WTC11 (cell line): ENCODE results near the gene LMAN2. TPM values are rescaled to one million over a fixed set of nuclear protein-coding genes. Genes with fewer than 3 reads are reported as not detected.
A peak's percentile ranks its signal among the peaks of the same experiment; 100 is the strongest.

Source experiments
- ATAC-seq: fragments of 200-7000 bp; cut with Tn5 transposase; 2 replicates; pipeline ENCODE4 v1.10.0; 2021; ENCODE audit warnings: mild to moderate bottlenecking, moderate library complexity
- CTCF ChIA-PET: fragments of 300-600 bp; sonication (Branson Sonifier 250); formaldehyde crosslinking; loops from one replicate; lab custom pipeline; 2021; ENCODE audit warnings: antibody characterized with exemption; lab: Charles Lee
- POLR2A ChIA-PET: fragments of 350-600 bp; sonication (Branson Sonifier 250); formaldehyde crosslinking; loops from one replicate; lab custom pipeline; 2021; ENCODE audit warnings: antibody characterized with exemption; lab: Charles Lee
- DNase-seq: peaks from one replicate; pipeline ENCODE4 v3.0.0; 2021; ENCODE audit warnings: low spot score
- H3K27ac Mint-ChIP-seq: 2 replicates; pipeline ENCODE4 v1.8.0; 2021; ENCODE audit warnings: mixed read lengths
- H3K27me3 Mint-ChIP-seq: 2 replicates; pipeline ENCODE4 v1.8.0; 2021; ENCODE audit warnings: low read depth, mild to moderate bottlenecking, moderate library complexity, mixed read lengths
- H3K36me3 Mint-ChIP-seq: 2 replicates; pipeline ENCODE4 v1.8.0; 2021; ENCODE audit warnings: mixed read lengths
- H3K4me1 Mint-ChIP-seq: 2 replicates; pipeline ENCODE4 v1.8.0; 2022; ENCODE audit warnings: mixed read lengths
- H3K4me3 Mint-ChIP-seq: 2 replicates; pipeline ENCODE4 v1.8.0; 2021; ENCODE audit warnings: mild to moderate bottlenecking, moderate library complexity, mixed read lengths
- H3K9me3 Mint-ChIP-seq: 2 replicates; pipeline ENCODE4 v1.8.0; 2021; ENCODE audit warnings: mixed read lengths
- CBFB ChIP-seq: sonication (generic); formaldehyde crosslinking; IDR thresholded peaks from 2 replicates; pipeline ENCODE4 v1.8.1; 2022; ENCODE audit warnings: mild to moderate bottlenecking, low read depth, missing genetic modification reagents
- FOXP1 ChIP-seq: sonication (generic); formaldehyde crosslinking; IDR thresholded peaks from 2 replicates; pipeline ENCODE4 v1.8.0; 2022; ENCODE audit warnings: missing genetic modification reagents, mild to moderate bottlenecking, moderate library complexity, borderline replicate concordance
- MXD4 ChIP-seq: fragments of 250-450 bp; sonication (Bioruptor Pico); IDR thresholded peaks from 2 replicates; pipeline ENCODE4 v1.8.0; 2021; ENCODE audit warnings: mild to moderate bottlenecking, moderate library complexity, borderline replicate concordance
- TEAD4 ChIP-seq: sonication (generic); formaldehyde crosslinking; IDR thresholded peaks from 2 replicates; pipeline ENCODE4 v1.8.0; 2022; ENCODE audit warnings: mild to moderate bottlenecking, missing genetic modification reagents
- TP53 ChIP-seq: sonication (generic); formaldehyde crosslinking; IDR thresholded peaks from 2 replicates; pipeline ENCODE4 v1.8.1; 2023; ENCODE audit warnings: mild to moderate bottlenecking, missing genetic modification reagents
- total RNA-seq: library from RNA; stranded (reverse); gene quantifications from 3 replicates; pipeline ENCODE4 v1.2.3, GENCODE V29; 2021
- TF ChIP-seq, protein P1 (sequence below): sonication (generic); formaldehyde crosslinking; IDR thresholded peaks from 2 replicates; pipeline ENCODE4 v1.8.1; 2023; ENCODE audit warnings: mild to moderate bottlenecking, missing genetic modification reagents, borderline replicate concordance
- TF ChIP-seq, protein P2 (sequence below): fragments of 250-450 bp; sonication (Bioruptor Pico); IDR thresholded peaks from 2 replicates; pipeline ENCODE4 v1.9.0; 2021; ENCODE audit warnings: mild to moderate bottlenecking
- TF ChIP-seq, protein P3 (sequence below): sonication (generic); formaldehyde crosslinking; IDR thresholded peaks from 2 replicates; pipeline ENCODE4 v1.8.1; 2022; ENCODE audit warnings: missing genetic modification reagents, borderline replicate concordance
- TF ChIP-seq, protein P4 (sequence below): sonication (generic); formaldehyde crosslinking; conservative IDR thresholded peaks from 2 replicates; pipeline ENCODE4 v1.8.1; 2022; ENCODE audit warnings: mild to moderate bottlenecking, missing genetic modification reagents
- TF ChIP-seq, protein P5 (sequence below): sonication (generic); formaldehyde crosslinking; IDR thresholded peaks from 2 replicates; pipeline ENCODE4 v1.8.1; 2023; ENCODE audit warnings: mild to moderate bottlenecking, missing genetic modification reagents
- TF ChIP-seq, protein P6 (sequence below): sonication (generic); formaldehyde crosslinking; IDR thresholded peaks from 2 replicates; pipeline ENCODE4 v1.8.1; 2022; ENCODE audit warnings: mild to moderate bottlenecking, moderate library complexity, missing genetic modification reagents
- TF ChIP-seq, protein P7 (sequence below): sonication (generic); formaldehyde crosslinking; conservative IDR thresholded peaks from 2 replicates; pipeline ENCODE4 v1.8.1; 2023; ENCODE audit warnings: mild to moderate bottlenecking, low read depth, missing genetic modification reagents, moderate library complexity
- TF ChIP-seq, protein P8 (sequence below): sonication (generic); formaldehyde crosslinking; IDR thresholded peaks from 2 replicates; pipeline ENCODE4 v1.8.0; 2022; ENCODE audit warnings: mild to moderate bottlenecking, missing genetic modification reagents
- TF ChIP-seq, protein P9 (sequence below): sonication (generic); formaldehyde crosslinking; IDR thresholded peaks from 2 replicates; pipeline ENCODE4 v1.8.0; 2022; ENCODE audit warnings: mild to moderate bottlenecking, missing genetic modification reagents
- TF ChIP-seq, protein P10 (sequence below): sonication (generic); formaldehyde crosslinking; IDR thresholded peaks from 2 replicates; pipeline ENCODE4 v1.8.0; 2022; ENCODE audit warnings: mild to moderate bottlenecking, missing genetic modification reagents
- TF ChIP-seq, protein P11 (sequence below): fragments of 250-450 bp; sonication (Bioruptor Pico); IDR thresholded peaks from 2 replicates; pipeline ENCODE4 v1.9.0; 2021; ENCODE audit warnings: moderate library complexity, mild to moderate bottlenecking, inconsistent platforms, borderline replicate concordance
- TF ChIP-seq, protein P12 (sequence below): fragments of 250-450 bp; sonication (Bioruptor Pico); conservative IDR thresholded peaks from 2 replicates; pipeline ENCODE4 v1.9.0; 2021; ENCODE audit warnings: mild to moderate bottlenecking

LMAN2 gene
- total RNA-seq, 1 experiment from 2014 or later: 162 TPM

DNA sequence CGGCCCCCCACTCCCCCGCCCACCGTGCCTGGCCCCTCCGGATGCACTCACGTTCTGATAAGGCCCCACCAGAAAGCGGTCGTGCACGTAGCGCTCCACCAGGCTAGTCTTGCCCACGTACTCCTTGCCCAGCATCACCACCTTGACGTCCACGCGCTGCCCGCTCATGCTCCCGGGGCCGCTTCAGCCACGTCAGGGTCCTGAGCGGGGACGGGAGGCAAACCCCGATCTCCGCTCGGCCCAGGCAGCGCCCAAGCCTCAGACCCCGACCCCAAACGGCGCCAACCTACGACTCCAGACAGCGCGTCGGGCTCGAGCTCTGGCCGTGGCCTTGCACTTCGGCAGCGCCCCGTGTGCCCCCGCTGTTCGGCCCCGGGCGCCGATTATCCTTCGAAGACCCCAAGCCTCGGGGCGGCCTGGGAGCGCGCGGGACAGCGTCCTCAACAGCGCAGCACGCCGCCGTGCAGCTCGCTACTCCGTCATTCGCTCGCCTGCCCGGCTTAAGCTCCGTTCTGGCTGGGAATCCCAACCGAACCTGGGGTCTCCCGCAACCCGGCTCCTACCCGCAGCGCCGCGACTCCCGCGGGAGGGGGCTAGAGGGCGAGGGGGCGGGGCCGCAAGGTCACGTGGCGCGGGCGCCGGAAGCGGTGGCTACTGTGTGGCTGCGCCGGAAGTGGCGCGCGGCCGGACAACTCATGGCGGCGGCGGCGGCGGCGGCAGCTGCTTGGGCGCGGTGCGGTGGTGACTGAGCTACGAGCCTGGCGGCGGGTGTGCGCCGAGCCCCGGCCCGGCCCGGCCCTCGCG lies 48.1 kb downstream of the LMAN2 start, which contains the start of the genes PRELID1 and RAB24:
TSS of gene PRELID1 (plus strand) at position 679 of the 804 bp plus-strand sequence. CDS start 187 bp downstream, outside the sequence.
TSS of gene RAB24 (minus strand) at position 599 of the 804 bp plus-strand sequence. CDS start at position 168, 431 bp downstream.
- Mint-ChIP-seq H3K4me1 (peaks cover 36% of the 10 kb centered on the region), H3K27me3 (no peaks in the 10 kb centered on the region), H3K36me3 (peaks cover 29% of the 10 kb centered on the region), H3K9me3 (no peaks in the 10 kb centered on the region), H3K4me3 (peak within 1 kb of the TSS; percentile 93), H3K27ac (peak within 1 kb of the TSS; percentile 82)
- DNase-seq (peak; percentile 91), ATAC-seq (peak; percentile 31)
- CTCF ChIA-PET: interaction anchor here (0.7 to 2.2 kb wide), 8 partner anchors 15 to 191 kb away, joined by 3 to 7 read pairs (median 4); no protein-coding TSS in a partner anchor
- POLR2A ChIA-PET: interaction anchor here (1.2 to 1.7 kb wide), 2 partner anchors 9 to 194 kb away, joined by 5 to 6 read pairs; partner anchors contain the start of gene PDLIM7
- TF ChIP-seq, protein P1, sequence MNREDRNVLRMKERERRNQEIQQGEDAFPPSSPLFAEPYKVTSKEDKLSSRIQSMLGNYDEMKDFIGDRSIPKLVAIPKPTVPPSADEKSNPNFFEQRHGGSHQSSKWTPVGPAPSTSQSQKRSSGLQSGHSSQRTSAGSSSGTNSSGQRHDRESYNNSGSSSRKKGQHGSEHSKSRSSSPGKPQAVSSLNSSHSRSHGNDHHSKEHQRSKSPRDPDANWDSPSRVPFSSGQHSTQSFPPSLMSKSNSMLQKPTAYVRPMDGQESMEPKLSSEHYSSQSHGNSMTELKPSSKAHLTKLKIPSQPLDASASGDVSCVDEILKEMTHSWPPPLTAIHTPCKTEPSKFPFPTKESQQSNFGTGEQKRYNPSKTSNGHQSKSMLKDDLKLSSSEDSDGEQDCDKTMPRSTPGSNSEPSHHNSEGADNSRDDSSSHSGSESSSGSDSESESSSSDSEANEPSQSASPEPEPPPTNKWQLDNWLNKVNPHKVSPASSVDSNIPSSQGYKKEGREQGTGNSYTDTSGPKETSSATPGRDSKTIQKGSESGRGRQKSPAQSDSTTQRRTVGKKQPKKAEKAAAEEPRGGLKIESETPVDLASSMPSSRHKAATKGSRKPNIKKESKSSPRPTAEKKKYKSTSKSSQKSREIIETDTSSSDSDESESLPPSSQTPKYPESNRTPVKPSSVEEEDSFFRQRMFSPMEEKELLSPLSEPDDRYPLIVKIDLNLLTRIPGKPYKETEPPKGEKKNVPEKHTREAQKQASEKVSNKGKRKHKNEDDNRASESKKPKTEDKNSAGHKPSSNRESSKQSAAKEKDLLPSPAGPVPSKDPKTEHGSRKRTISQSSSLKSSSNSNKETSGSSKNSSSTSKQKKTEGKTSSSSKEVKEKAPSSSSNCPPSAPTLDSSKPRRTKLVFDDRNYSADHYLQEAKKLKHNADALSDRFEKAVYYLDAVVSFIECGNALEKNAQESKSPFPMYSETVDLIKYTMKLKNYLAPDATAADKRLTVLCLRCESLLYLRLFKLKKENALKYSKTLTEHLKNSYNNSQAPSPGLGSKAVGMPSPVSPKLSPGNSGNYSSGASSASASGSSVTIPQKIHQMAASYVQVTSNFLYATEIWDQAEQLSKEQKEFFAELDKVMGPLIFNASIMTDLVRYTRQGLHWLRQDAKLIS (CRISPR knock-in tag): no peak
- TF ChIP-seq, protein P2, sequence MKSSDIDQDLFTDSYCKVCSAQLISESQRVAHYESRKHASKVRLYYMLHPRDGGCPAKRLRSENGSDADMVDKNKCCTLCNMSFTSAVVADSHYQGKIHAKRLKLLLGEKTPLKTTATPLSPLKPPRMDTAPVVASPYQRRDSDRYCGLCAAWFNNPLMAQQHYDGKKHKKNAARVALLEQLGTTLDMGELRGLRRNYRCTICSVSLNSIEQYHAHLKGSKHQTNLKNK (CRISPR knock-in tag): no peak
- TF ChIP-seq, protein P3, sequence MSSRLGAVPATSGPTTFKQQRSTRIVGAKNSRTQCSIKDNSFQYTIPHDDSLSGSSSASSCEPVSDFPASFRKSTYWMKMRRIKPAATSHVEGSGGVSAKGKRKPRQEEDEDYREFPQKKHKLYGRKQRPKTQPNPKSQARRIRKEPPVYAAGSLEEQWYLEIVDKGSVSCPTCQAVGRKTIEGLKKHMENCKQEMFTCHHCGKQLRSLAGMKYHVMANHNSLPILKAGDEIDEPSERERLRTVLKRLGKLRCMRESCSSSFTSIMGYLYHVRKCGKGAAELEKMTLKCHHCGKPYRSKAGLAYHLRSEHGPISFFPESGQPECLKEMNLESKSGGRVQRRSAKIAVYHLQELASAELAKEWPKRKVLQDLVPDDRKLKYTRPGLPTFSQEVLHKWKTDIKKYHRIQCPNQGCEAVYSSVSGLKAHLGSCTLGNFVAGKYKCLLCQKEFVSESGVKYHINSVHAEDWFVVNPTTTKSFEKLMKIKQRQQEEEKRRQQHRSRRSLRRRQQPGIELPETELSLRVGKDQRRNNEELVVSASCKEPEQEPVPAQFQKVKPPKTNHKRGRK (CRISPR knock-in tag): no peak
- TF ChIP-seq, protein P4, sequence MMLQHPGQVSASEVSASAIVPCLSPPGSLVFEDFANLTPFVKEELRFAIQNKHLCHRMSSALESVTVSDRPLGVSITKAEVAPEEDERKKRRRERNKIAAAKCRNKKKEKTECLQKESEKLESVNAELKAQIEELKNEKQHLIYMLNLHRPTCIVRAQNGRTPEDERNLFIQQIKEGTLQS (CRISPR knock-in tag): no peak
- no peak for TF ChIP-seq TEAD4 (CRISPR knock-in tag)
- TF ChIP-seq, protein P5, sequence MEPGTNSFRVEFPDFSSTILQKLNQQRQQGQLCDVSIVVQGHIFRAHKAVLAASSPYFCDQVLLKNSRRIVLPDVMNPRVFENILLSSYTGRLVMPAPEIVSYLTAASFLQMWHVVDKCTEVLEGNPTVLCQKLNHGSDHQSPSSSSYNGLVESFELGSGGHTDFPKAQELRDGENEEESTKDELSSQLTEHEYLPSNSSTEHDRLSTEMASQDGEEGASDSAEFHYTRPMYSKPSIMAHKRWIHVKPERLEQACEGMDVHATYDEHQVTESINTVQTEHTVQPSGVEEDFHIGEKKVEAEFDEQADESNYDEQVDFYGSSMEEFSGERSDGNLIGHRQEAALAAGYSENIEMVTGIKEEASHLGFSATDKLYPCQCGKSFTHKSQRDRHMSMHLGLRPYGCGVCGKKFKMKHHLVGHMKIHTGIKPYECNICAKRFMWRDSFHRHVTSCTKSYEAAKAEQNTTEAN (CRISPR knock-in tag): 0 out of 2 replicates have a peak, but pooled peaks have one; percentile 46
- TF ChIP-seq, protein P6, sequence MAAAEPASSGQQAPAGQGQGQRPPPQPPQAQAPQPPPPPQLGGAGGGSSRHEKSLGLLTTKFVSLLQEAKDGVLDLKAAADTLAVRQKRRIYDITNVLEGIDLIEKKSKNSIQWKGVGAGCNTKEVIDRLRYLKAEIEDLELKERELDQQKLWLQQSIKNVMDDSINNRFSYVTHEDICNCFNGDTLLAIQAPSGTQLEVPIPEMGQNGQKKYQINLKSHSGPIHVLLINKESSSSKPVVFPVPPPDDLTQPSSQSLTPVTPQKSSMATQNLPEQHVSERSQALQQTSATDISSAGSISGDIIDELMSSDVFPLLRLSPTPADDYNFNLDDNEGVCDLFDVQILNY (CRISPR knock-in tag): peak; percentile 82
- TF ChIP-seq, protein P7, sequence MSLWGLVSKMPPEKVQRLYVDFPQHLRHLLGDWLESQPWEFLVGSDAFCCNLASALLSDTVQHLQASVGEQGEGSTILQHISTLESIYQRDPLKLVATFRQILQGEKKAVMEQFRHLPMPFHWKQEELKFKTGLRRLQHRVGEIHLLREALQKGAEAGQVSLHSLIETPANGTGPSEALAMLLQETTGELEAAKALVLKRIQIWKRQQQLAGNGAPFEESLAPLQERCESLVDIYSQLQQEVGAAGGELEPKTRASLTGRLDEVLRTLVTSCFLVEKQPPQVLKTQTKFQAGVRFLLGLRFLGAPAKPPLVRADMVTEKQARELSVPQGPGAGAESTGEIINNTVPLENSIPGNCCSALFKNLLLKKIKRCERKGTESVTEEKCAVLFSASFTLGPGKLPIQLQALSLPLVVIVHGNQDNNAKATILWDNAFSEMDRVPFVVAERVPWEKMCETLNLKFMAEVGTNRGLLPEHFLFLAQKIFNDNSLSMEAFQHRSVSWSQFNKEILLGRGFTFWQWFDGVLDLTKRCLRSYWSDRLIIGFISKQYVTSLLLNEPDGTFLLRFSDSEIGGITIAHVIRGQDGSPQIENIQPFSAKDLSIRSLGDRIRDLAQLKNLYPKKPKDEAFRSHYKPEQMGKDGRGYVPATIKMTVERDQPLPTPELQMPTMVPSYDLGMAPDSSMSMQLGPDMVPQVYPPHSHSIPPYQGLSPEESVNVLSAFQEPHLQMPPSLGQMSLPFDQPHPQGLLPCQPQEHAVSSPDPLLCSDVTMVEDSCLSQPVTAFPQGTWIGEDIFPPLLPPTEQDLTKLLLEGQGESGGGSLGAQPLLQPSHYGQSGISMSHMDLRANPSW: no peak
- TF ChIP-seq, protein P8, sequence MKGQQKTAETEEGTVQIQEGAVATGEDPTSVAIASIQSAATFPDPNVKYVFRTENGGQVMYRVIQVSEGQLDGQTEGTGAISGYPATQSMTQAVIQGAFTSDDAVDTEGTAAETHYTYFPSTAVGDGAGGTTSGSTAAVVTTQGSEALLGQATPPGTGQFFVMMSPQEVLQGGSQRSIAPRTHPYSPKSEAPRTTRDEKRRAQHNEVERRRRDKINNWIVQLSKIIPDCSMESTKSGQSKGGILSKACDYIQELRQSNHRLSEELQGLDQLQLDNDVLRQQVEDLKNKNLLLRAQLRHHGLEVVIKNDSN: peak; percentile 98
- TF ChIP-seq FOXP1 (CRISPR knock-in tag): peak; percentile 87
- TF ChIP-seq, protein P9, sequence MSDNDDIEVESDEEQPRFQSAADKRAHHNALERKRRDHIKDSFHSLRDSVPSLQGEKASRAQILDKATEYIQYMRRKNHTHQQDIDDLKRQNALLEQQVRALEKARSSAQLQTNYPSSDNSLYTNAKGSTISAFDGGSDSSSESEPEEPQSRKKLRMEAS (CRISPR knock-in tag): peak; percentile 87
- no peak for TF ChIP-seq CBFB
- TF ChIP-seq, protein P10, sequence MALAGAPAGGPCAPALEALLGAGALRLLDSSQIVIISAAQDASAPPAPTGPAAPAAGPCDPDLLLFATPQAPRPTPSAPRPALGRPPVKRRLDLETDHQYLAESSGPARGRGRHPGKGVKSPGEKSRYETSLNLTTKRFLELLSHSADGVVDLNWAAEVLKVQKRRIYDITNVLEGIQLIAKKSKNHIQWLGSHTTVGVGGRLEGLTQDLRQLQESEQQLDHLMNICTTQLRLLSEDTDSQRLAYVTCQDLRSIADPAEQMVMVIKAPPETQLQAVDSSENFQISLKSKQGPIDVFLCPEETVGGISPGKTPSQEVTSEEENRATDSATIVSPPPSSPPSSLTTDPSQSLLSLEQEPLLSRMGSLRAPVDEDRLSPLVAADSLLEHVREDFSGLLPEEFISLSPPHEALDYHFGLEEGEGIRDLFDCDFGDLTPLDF: no peak
- TF ChIP-seq, protein P11, sequence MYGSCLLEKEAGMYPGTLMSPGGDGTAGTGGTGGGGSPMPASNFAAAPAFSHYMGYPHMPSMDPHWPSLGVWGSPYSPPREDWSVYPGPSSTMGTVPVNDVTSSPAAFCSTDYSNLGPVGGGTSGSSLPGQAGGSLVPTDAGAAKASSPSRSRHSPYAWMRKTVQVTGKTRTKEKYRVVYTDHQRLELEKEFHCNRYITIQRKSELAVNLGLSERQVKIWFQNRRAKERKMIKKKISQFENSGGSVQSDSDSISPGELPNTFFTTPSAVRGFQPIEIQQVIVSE: no peak
- TF ChIP-seq MXD4: no peak
- TF ChIP-seq, protein P12, sequence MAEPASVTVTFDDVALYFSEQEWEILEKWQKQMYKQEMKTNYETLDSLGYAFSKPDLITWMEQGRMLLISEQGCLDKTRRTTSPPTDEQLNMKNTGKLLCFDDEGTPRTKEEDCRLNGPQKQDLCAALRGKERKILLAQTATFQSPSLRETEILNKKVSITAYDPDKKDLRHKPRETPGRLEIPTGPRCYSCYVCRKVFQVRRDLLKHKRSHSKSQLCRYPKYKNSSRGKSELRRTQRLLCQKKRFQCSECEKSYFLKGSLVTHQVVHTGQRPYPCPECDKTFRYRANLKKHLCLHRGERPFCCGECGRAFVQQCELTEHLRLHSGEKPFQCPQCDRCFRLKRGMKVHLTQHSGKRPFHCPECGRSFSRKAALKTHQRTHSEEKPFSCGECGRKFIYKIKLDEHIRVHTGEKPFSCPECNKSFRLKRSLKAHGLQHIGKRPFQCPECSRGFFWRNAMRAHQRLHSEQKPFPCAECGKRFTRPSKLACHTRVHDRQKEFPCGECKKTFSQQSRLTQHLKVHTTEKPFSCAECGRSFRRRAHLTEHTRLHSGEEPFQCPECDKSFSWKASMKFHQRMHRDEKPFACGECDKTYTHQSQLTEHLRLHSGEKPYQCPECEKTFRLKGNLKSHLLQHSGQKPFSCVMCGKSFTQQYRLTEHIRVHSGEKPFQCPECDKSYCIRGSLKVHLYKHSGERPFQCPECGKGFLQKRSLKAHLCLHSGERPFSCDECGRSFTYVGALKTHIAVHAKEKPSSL: no peak
- TF ChIP-seq TP53 (CRISPR knock-in tag): no peak
